Fibroblast of lung (primary cell): ENCODE data around the gene CCNDBP1.

Source experiments
- EZH2 ChIP-seq: IDR thresholded peaks from 2 replicates; pipeline ENCODE4 v1.5.1; 2012; ENCODE audit warnings: low read length, control low read depth, mild to moderate bottlenecking; ENCODE audit errors: missing control alignments
- TF ChIP-seq, protein P1 (sequence below), 2 donors: IDR thresholded peaks in 1 of 2; conservative IDR thresholded peaks in 1 of 2; 1 replicate in 1 of 2; 2 replicates in 1 of 2; pipeline ENCODE4 v1.5.1; 2011 to 2012; ENCODE audit warnings: low read length in 2 of 2, control low read depth in 1 of 2, inconsistent platforms in 1 of 2, low read depth in 1 of 2, mild to moderate bottlenecking in 1 of 2

DNA sequence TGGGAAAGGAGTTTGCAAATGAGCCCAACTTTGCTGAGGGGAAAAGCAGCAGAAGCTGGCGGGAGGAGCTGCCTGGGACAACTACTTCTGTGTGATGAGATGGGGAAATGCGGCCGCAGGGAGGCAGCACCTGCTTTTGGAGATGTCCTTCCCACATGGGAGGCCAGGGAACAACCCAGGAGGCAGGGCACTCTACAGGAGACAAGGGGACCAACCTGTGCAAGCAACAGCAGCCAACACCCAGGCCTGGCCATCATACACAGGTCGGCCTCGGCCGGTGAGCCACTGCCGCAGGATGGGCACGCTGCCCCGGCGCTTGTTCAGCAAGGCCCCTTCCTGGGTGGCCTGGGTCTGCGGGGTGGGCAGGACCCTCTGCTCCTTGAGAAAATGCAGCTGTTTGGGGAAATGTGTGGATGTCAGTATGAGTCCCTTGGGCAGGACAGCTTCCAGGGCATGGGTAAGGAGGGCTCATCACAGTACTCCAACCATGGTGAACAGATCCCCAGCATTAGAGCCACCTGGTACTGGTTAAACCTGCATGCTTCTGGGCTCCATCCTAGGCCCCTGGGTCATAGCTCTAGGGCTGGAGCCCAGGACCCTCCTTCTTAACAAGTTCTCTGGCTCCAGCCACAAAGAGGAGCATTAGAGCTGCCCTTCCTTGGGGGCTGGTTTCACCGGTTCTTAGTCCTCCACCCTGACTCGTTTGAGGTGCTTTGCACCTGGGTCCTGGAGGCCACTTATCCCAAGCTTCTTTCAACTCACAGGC lies 24.0 kb downstream of the CCNDBP1 start:
- TF ChIP-seq, protein P1, sequence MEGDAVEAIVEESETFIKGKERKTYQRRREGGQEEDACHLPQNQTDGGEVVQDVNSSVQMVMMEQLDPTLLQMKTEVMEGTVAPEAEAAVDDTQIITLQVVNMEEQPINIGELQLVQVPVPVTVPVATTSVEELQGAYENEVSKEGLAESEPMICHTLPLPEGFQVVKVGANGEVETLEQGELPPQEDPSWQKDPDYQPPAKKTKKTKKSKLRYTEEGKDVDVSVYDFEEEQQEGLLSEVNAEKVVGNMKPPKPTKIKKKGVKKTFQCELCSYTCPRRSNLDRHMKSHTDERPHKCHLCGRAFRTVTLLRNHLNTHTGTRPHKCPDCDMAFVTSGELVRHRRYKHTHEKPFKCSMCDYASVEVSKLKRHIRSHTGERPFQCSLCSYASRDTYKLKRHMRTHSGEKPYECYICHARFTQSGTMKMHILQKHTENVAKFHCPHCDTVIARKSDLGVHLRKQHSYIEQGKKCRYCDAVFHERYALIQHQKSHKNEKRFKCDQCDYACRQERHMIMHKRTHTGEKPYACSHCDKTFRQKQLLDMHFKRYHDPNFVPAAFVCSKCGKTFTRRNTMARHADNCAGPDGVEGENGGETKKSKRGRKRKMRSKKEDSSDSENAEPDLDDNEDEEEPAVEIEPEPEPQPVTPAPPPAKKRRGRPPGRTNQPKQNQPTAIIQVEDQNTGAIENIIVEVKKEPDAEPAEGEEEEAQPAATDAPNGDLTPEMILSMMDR (conservative IDR thresholded peaks at IDR 0.05 in 1 of 2, IDR thresholded peaks at IDR 0.05 in 1 of 2; ENCODE audit: low read depth in 1 of 2, low read length in 2 of 2), result no peak
- TF ChIP-seq EZH2, result no peak
